GM19468 (cell line): ENCODE measurements around the gene IL24.

ENCODE experiments used
- ATAC-seq: cut with Tn5 transposase; IDR thresholded peaks from one replicate; pipeline ENCODE4 v1.9.1; 2021; ENCODE audit warnings: mild to moderate bottlenecking, moderate library complexity, moderate number of reproducible peaks; ENCODE audit not compliant: unreplicated experiment; ENCODE audit errors: extremely low read depth

The IL24 gene

DNA sequence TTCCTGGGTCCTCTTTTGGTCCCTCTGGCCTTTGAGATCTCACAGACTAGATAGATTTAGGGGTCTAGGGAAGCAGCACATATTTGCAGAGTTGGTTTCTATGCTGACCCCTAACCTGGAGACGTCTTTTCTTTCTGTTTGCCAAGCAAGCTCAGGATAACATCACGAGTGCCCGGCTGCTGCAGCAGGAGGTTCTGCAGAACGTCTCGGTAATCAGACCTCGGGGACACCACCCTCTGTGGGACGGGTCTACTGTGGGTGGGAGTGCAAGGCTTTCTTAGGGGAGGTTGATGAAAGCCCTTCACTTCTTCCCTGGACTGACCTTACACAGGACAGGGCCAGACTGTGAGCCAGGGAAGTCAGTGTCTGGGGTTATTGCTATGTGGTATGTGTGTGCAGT is 2.9 kb downstream of the IL24 start:
- no peak for ATAC-seq

DNA sequence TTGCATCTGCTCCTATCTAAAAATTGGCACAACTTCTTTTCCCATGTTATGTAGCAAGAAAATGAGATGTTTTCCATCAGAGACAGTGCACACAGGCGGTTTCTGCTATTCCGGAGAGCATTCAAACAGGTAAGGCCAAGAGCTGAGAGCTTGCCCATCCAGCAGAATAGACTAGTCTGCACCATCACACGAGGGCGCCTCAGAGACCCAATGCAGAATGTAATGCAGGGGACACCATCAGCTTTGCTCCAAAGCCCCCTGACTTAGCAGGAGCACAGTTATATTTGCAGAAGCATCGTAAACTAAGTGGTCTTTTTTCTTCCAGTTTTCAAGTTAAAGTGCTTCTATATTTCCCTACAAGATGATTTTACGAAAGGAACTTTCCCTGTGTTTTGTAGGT is 4.7 kb downstream of the IL24 start:
- no peak for ATAC-seq

DNA sequence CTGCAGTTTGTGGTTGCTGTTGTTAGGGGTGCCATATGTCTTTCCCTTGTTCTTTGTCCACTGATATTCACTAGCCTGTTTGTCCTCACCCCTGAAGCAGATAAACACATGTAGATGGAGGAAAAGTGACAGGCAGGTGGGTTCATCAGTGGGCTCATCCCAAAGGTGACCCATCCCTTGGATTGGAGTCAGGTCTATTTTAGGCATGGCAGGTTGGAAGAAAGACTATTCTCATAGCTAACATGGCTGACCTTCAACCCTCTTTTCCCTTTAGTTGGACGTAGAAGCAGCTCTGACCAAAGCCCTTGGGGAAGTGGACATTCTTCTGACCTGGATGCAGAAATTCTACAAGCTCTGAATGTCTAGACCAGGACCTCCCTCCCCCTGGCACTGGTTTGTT is 5.5 kb downstream of the IL24 start:
- ATAC-seq = no peak

DNA sequence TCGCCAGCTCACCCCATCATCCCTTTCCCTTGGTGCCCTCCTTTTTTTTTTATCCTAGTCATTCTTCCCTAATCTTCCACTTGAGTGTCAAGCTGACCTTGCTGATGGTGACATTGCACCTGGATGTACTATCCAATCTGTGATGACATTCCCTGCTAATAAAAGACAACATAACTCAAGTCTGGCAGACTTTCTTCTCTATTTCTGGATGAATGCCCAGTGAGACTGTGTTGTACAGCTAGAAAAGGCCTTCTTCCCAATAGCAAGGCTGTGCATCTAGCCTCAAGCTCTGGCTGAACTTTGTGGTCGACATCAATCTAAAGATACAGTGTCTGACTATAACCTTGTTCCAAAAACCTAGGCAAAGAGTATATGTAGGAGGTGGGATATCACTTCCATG is 6.4 kb downstream of the IL24 start:
- no peak for ATAC-seq

DNA sequence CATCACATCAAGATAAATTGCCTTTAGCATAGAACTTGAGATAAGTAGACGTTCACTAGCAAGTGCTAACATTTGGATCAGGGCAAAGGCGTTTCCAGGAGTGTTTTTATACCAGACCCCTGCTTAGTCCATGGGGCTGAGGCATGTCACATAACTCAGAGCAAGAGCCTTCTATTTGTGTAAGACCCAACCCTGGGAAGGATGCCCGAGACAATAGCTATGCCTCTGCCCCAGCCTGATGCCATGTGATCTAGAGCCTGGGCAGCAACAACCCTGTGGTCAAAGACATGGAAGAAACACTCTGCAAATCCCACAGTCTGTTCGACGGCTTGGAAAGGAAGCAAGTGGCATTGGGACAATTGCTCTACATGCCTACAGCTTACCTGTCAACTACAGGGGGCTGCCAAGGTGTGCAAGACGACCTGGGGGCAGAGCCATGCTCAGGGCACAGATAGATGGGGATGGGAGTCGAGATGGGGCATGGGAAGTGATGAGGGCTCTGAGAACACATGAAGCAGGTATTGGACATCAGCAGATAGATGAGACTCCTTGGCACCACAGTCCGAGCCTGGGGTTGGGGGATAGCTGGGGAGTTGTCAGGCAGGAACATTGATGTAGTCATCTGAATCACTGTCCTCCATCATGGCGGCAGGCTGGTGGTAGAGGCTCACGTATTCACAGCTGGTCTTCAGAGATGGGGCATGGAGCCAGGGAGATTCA is 7.3 kb downstream of the IL24 start:
- ATAC-seq = no peak

DNA sequence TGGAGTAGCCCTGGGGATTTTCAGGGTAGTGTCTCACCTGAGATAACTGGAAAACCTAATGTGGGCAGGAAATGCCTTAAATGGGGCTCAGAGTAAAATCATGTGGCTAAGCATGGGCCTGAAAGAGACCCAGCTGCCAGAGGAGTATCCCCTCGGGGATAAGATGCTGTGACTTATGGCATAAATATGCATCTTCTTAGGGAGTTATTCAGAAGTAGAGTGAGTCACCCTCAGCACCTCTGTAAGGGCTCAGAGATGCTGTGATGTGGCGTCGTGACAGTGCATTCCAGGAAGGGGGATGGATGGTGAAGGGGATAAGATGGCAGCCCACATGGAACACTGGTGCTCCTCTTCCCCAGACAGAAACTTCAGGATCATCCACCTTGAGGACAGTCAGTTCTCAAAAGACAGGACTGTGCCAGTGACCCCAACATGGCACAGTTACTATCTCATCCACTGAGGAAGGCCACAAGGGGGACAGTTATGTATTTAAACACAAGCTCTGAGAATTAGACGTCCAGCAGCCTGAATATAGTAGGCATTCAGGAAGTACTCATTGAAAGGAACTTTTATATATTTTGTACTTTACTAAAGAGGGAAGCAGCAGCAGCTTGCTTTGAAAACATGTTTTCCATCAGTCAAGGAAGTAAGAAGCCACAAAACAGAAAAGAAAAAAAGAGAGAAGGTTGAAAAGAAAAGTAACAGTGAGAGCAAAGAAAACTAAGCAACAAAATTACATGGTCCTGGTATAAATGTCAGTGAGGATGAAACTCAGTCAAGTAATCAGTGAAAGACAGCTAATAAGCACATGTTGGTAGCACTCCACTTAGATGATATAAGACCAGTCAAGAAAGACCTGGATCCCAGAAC is 8.3 kb downstream of the IL24 start:
- peak; percentile 26 for ATAC-seq

DNA sequence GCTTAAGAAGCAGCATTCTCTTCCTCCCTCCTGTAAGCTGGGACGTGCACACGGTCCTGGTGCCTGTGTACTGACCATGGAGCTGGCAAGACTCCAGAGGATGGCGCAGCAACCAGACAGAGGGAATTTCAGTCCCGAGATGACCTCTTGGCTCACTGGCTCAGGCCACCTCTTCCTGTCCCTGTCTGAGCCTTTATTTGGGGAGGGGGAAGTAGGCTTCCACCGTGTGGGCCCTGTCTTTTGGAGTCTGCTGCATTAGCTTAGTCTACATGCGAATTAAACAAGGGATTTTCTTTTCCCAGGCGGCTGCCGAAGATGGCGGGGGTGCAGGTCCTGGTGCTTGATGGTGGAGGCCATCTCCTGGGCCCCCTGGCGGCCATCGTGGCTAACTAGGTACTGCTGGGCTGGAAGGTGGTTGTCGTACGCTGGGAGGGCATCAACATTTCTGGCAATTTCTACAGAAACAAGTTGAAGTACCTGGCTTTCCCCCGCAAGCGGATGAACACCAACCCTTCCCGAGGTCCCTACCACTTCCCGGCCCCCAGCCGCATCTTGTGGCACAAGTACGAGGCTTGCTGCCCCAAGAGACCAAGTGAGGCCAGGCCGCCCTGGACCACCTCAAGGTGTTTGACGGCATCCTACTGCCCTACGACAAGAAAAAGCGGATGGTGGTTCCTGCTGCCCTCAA is 10.2 kb downstream of the IL24 start:
- no peak for ATAC-seq

DNA sequence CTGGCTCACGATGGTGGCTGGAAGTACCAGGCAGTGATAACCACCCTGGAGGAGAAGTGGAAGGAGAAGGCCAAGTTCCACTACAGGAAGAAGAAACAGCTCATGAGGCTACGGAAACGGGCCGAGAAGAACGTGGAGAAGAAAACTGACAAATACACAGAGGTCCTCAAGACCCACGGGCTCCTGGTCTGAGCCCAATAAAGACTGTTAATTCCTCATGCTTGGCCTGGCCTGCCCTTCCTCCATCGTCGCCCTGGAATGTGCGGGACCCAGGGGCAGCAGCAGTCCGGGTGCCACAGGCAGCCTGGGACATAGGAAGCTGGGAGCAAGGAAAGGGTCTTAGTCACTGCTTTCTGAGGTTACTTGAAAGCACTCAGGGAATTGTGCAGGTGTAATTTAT is 10.8 kb downstream of the IL24 start:
- ATAC-seq = no peak

DNA sequence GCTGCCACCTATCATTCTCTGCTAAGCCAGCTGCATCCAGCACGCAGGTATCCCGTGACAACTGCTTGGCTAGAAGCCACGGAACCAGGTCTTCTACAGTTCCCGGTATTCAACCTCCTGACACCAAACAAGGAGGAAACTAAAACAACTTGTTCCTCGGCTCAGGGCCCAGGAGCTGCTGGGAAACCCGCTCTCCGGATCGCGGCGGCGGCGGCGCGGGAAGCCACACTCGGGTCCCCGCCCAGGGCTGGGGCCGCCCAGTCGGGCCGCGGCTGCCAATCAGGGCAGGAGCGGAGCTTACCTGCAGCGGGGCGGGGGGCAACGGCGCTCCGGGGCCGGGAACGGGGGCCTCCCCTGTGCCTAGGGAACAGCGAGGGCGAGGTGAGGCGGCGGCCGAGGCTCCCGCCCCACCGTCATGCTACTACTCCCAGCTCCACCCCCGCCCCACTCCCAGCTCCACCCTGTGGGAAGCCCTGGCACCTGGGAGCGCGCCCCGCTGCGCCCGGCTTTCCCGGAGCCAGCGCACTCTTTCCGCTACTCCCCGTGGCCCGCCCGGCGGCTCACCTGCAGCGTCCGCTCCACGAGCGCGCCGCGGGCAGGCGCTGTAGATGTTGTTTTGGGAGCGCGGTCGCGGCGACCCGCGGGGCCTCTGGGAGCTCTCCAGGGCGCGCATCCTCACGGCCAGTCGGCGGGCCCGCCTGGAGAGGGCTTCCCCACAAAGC is 12.1 kb downstream of the IL24 start:
- ATAC-seq = no peak

DNA sequence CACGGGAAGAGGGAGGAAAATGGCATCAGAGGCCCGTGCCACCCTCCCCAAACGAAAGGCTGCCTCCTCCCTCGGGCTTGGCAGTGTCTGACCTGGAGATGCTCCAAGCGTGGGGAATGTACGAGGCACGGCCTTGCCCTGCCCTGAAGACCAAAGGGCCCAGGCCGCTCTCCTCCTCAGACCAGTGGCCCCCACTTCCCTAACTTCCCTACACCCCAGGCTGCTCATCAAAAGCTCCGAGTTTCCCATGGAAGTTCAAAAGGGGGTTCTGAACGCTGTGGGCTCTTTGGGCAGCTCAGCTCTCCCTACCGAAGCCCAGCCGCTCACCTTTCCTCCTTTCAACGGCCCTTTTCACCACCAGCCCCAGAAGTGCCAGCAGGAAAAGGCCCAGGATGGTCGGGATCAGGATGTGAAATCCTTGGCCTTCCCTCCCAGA is 12.7 kb downstream of the IL24 start:
- no peak for ATAC-seq

DNA sequence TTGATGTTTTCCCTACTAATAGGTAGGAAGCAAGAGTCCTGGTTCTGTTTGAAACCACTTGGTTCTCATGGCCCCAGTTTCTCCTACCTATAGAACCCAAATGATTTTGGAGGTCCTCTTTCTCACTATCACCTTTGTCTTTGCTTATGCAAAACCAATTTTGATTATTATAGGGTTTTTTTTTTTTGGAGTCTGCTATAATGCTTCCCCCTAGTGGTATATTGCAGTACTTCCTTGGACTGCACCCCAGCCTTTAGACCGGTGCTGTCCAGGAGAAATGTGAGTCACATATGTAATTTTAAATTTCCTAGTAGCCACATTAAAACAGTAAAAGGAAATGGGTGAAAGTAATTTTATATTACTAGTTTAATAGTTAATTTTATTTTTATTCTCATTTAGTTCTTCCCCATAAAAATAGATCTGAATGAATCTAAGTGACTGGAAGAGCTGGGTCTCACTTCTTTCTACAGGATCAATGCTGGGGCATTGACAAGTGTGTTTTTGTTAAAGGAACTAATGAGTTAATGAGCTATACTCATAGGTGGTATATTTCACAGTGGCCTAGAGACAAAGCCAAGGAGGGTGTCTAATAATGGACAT is 13.9 kb downstream of the IL24 start:
- no peak for ATAC-seq

DNA sequence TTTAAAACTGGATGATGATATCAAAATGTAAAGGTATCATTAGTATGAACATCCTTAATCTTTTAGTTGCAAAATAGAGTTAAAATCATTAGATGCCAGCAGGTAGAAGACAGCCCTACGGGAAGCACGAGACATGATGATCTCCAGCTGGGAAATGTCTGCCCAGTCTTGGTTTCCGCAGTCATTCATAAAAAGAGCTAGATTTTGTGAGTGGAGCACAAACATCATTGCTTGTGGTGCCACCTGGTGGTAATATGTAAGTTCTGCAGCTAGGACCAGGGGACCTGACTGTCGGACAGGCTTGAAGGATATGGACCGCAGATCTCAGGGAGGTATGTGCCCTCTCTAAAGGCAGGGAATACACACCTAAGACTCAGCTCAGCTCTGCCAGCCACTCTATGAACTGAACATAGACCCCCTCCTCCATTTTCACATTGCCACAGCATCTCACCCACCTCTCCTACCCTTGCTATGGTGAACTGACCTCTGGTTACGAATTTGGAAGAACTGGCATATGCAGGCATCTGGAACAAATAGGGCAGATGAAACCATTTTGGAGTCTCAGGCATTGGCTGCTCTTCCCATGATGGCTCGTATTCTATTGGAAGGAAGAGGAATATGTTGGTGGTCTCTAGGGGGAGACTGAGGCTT is 15.3 kb downstream of the IL24 start:
- no peak for ATAC-seq

DNA sequence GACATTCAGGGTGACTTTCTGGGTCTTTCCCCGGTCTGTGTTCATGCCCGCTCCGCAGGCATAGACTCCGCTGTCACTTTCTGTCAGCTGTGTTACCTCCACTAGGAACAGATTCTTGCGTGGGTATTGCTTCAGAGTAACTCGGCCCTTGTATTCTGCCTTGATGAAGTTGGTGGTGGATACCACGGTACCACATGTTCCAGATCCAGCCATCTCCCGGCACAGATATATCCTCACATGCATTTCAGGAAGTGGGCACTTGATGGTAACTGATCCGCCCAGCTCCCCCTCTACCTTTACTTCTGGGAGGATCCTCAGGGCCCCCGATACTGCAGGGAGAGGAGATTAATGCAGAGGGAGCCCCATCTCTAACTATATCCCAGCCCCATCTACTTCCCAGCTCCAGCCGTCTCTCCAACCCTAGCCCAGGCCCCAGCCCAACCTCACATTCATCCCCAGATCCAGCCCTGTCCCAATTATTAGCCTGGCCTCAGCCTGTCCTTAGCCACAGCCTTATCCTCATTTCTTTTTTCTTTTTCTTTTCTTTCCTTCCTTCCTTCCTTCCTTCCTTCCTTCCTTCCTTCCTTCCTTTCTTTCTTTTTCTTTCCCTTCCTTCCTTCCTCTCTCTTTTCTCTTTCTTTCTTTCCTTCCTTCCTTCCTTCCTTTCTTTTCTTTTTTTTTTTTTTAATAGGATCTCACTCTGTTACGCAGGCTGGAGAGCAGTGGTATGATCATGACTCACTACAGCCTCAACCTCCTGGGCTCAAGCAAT is 16.7 kb downstream of the IL24 start:
- no peak for ATAC-seq

DNA sequence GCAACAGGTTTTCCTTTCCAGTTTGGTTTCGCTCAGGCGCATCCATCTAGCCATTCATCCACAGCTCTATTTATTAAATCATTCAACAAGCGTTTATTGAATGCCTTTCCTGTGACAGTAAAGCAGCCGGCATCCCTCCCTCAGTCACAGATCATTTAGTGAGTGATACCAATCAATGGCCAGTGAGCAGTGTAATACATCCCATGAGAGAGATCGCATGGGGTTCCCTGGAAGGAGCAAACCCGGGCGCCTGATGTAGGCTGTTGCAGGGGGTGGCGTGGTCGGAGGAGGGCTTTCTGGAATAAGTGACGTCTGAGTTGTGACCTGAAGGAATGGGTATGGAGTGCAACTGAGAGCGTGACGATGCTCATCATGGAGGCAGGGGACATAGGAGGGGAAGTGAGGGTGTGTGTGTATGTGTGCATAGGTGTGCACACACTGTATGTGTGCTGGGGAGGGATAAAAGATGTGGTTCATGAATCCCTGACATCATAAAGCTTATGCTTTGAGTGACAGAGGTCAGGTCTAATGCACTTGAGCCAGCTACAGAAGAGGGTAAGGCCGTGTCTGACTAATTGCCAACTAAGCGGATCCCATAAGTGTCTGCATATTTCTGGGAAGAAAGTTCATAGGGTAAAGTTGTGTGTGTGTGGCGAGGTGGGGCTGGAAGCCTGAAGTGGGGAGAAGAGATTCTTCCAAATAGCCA is 17.9 kb downstream of the IL24 start:
- ATAC-seq = no peak

DNA sequence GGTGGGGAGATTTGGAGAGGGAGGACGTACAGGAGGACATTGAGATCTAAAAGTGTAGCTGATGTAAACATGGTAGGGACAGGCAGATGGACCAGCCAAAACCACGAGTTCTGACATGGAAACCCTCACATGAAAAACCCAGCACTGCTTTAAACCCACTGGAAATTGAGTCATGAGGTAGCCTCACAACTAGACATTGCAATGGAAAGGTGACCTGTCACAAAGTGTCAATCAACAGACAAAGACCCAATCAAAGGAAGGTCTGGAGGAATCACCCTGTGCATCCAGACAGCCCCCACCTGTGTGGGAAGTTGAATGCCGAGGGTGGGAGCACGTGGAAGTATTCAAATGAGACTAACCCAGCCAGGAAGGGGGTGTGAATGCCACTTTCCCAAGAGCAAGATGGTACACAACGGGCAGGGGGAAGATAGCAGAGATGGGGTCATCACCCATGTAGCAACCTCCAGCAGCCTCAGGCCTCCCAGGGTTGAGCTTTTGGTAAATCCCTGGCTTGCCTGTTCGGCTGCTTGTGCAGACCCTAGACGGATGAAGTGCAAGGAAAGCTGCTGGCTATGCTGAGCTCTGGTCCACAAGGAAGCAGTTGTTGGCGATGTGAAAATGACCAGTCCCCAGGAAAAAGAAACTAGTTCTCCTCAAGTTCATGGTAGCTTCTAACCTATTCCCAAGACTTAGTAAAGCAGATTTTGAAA is 18.9 kb downstream of the IL24 start:
- ATAC-seq = no peak

DNA sequence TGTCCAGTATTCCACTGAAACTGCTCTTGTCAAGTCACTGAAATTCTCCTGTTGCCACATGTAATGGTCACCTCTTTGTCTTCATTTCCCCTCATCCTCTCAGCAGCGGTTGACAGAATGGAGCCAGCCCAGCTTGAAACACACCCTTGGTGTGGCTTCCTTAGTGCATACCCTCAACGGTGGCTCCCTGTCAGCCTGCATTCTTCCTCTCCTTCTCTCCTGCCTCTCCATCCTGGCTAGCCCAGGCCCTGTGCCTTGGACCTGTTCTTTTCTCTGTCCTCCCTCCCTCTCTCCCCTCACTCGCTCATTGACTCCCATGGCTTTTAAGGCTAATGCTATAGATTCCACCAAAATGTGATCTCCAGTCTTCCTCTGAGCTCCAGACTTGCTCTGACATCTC is 20.8 kb downstream of the IL24 start:
- ATAC-seq = no peak

DNA sequence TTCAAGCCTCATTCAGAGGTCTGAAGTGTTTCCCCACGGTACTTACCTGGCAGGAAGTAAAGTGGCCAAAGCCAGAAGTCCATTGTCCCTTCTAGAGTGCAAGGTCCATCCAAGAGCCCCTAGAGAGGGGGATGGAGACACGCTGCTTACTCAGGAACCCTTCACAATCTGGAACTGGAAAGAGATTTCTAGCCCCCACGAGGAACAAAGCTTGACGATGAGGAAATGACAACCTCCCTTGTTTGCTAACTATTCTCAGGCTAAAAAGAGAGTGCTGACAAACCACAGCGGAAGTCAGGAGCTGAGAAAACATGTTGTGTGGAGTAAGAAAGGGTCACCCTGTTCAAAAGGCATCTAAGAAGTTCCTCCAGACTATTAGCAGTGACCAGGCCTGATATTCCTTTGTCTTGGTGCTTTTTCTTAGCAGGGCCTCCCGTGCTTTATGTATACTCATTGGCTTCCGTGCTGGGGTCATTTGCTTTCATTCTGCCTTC is 24.6 kb downstream of the IL24 start, which contains the start of gene FCMR:
FCMR (minus strand) TSS at position 170 of the 494 bp plus-strand sequence; CDS start at position 83, 87 bp downstream.
- no peak for ATAC-seq
